Measurements from ENCODE around the gene BPIFB4.
"Not testable (repeated sequence)": the region's sequence is repeated elsewhere in the genome, so short reads cannot be mapped to it uniquely, and the experiment has no call there.

Gene BPIFB4

DNA sequence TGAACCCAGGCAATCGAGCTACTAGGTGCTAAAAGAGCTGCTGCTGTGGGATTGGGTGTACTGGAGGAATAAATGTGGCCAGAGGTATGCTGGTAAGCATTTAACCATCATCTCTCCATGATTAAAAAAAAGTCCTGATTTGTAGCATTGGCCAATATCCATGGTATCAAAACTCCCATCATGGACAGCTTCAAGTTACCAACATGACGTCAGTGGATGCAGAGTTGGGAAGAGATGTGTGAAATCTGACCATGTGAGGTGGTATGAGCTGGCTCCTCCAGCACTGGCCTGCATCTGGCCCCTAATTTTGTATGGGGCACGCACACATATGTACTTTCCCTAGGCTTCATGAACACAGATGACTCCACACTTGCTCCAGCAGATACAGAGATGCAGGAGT, 11.7 kb downstream of the BPIFB4 start:
- DNase-seq = no peak

DNA sequence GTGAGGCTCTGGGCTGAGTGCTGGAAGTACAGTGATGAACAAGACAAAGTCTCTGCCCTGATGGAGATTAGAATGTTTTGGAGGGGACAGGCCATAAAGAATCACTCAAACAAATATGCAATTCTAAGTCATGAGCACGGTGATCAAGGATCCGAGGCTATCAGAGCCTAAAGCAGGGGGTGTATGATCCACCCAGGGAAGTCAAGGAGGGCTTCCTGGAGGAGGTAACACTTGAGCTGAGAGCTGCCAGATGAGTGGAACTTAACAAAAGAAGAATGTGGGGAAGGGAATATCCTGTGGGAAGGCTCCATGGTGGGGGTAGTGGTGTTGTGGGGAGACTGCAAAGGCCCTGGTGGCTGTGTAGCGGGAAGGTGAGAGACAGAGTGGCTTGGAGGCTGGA, 12.2 kb downstream of the BPIFB4 start:
- no peak for DNase-seq

DNA sequence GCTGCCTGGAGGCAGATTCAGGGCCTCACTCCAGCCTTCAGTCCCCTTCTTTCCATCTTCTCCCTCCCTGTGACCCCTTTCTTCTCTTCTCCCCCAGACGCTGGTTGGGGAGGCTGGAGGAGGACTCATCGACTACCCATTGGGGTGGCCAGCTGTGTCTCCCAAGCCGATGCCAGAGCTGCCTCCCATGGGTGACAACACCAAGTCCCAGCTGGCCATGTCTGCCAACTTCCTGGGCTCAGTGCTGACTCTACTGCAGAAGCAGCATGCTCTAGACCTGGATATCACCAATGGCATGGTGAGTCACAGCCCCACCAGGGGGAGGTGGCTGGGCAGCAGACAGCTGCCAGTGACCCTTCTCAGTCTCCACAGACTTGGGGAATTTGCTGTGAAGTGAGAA, 12.9 kb downstream of the BPIFB4 start:
- DNase-seq = no peak

DNA sequence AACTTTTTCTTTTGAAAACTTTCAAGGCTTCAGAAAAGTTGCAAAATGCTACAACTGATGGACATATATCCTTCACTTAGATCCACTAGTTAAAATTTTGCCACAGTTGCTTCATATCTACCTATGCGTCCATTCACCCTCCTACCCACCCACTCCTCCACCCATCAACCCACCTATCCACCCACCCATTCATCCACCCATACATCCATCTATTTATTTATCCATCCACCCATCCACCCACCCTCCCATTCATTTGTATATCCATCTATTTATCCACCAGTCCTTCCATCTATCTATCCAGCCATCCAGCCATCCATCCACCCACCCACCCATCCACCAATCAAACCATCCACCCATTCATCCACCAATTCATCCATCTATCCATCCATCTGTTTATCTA, 13.6 kb downstream of the BPIFB4 start:
- no peak for DNase-seq

DNA sequence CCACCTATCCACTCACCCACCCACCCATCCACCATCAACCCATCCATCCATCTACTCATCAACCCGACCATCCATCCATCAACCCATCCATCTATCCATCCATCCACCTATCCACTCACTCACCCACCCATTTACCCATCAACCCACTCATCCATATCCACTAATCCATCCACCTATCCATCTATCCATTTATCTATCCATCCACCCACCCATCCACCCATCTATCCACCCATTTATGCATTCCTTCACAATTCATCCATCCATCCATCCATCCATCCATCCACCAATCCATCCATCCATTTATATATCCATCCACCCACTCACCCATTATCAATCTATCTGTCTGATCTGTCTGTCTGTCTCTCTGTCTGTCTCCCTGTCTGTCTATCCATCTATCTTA, 14.1 kb downstream of the BPIFB4 start:
- DNase-seq = no peak

DNA sequence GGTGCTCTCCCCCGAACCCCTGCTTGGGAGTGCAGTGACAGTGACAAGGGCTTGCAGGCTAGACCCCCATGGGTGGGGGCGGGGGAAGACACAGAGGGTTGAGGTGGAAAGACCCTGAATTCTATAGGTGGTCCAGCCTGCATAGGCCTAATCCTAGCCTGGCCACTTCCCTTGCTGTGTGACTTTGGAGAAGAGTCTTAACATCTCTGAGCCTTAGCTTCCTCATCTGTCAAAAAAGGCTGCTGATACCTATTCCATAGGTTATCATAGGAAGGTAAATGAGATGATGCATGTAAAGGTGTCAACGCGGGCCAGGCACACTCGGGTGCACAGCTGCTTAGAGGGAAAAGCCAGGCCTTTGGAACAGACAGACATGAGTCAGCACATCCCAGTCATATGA, 15.8 kb downstream of the BPIFB4 start:
- DNase-seq = no peak

DNA sequence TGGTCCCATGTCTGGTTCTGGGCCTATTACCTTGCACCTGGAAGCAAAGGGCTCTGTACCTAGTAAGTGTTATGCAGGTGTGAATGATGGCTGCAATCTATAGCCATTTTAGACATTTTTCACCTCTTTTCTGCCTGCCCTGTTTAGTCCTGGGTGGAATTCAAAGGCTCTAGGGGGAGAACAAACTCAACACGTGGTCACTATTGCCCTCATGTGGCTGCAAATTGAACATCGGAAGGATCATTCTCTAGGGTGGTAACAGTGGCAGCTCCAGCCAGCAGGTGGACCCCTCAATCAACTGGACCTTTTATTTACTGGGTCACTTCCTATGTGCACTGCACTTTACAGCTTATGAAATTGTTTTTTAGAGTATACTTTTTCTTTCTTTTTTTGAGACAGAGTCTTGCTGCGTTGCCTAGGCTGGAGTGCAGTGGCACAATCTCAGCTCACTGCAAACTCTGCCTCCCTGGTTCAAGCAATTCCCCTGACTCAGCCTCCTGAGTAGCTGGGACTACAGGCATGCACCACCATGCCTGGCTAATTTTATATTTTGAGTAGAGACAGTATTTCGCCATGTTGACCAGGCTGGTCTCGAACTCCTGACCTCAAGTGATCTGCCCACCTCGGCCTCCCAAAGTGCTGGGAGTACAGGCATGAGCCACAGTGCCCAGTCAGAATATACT, 16.6 kb downstream of the BPIFB4 start:
- not testable (repeated sequence) for DNase-seq

DNA sequence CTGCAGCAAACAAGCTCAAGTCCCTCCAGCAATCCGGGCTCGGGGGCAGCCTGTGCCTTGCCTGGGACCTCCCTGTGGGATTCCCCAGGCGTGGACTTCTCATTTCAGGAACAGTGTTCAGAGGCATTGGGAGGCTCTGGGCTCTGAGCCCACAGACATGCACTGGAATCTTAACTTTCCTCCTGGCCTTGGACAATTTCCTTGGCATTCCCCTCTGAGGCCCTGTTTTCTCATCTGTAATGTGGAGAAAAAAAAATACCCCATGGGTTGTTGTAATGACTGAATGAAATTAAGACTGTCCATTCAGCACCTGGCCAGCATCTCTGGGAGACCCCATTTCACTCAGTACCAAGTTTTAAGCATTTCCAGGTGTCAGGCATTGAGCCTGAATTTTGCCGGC, 17.6 kb downstream of the BPIFB4 start:
- DNase-seq = no peak

DNA sequence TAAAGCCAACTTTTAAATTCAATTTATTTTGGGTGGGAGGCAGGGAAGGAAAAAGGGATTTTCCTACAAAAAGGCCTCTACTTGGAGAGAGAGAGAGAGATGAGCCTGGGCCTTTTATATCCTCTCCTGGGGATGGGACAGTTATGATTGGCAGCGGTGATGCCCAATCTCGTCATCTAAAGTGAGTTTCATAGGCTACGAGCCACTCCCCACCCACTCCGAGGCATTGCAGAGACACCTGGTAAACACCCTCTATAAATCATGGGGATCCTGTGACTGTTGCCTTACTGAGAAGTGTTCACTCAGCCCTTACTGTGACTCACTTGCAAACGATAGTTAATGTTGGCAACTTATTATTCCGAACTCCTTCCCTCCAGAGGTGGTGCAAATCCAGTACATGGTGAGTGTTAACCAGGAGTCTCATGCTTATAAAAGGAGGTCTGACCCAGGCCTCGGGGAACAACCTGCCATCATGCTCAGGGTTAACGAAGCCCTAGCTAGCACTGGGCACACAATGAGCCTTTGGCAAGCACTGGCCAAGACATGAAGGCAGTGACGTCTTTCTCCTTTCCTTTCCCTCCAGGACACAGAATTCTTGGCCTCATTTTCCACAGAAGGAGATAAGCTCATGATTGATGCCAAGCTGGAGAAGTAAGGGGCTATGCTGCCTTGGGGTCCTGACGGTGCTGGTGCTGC, 20.5 kb downstream of the BPIFB4 start:
- no peak for DNase-seq

DNA sequence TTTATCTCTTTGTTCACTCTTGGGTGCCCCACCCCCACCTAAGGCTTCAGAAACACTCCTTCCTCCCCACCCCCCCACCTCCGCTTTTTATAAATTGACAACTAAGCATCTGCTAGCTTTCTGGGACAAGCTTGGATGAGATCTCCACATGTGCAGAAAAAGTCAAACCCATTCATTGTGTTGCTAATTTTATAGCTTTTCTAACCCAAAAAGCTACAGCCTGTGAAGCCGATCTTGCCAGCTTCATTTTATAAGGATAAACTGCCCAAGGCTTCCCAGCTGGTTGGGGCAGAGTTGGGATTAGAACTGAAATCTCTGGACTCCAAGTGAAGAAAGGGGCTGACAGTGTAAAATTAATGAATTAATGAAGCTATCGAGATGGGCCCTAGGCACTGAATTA, 24.1 kb downstream of the BPIFB4 start:
- no peak for DNase-seq

DNA sequence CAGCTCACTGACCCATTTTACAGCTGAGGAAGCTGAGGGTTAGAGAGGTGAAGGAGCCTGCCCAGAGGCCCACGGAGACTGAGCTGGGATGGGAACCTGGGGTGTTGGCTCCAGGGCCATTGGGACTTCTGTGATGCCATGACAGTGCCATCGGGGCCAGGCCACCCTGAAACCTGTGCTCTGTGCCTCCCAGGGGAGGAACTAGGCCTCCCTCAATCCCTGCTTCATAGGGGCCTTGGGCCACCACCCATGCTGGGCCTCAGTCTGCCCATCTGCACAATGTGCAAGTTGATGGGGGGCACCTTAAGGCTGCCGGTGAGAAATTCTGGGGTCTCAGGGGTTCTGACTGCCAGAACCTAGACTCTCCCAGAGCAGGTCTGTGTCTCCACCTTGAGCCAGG, 24.9 kb downstream of the BPIFB4 start:
- DNase-seq = no peak

DNA sequence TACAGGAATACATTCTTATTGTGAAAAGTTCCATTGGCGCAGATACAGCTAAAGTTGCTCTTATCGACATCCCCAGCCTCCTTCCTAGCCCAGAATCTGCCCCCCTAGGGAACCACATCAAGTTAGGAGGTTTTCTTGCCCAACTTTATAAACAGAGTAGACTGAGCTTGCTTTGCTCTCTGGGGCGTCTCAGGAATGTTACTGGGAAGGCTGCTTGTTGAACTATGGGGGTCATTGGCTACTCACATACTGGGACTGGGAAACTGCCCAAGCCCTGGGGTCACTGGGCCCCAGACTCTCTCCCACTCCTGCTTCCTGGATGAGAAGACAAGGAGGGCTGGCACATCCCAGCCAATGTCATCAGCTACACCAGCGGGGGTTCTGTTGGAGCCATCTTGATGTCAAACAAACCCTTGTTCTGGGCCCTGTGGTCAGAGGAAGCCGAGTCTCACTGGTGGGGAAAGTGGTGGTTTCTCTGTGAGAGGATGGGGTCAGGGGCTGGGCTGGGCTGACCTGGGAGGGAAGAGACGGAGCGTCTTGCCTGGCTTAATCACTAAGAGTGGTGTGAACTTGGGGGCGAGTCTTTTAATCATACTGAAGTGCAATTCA, 26.0 kb downstream of the BPIFB4 start:
- no peak for DNase-seq

DNA sequence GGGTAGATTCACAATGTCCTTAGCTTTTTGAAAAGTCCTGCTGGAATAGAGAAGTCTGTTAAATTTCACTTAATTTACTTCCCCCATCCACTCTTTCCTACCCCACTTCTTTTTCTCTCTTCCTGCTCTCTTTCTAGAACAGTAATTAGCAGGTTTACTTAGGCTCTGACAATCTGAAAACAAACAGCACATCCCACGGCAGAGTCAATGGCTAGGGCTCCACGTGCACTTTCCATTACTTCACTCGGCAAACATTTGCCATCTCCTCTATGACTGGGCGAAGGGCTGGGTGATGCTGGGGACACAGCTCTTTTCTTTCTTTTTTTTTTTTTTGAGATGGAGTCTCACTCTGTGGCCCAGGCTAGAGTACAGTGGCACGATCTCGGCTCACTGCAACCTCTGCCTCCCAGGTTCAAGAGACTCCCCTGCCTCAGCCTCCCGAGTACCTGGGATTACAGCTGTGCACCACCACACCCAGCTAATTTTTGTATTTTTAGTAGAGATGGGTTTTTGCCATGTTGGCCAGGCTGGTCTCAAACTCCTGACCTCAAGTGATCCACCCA, 26.7 kb downstream of the BPIFB4 start:
- not testable (repeated sequence) for DNase-seq

DNA sequence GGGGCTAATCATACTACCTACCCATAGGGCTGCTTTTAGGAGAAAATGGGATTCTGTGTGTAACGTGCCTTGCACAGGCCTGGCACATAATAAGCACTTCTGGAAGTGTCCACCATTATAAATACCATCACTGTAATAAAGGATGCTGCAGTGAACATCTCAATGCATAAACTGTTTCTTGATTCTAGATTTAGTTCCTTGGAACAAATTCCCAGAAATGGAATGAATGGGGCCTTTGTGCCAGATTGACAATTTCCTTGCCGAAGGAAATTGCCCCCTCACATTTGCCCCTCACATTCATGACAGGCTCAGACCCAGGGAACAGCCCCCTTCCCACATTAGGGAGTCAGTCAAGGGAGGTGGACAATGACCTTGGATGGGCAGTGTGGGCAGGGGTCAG, 29.2 kb downstream of the BPIFB4 start:
- no peak for DNase-seq

DNA sequence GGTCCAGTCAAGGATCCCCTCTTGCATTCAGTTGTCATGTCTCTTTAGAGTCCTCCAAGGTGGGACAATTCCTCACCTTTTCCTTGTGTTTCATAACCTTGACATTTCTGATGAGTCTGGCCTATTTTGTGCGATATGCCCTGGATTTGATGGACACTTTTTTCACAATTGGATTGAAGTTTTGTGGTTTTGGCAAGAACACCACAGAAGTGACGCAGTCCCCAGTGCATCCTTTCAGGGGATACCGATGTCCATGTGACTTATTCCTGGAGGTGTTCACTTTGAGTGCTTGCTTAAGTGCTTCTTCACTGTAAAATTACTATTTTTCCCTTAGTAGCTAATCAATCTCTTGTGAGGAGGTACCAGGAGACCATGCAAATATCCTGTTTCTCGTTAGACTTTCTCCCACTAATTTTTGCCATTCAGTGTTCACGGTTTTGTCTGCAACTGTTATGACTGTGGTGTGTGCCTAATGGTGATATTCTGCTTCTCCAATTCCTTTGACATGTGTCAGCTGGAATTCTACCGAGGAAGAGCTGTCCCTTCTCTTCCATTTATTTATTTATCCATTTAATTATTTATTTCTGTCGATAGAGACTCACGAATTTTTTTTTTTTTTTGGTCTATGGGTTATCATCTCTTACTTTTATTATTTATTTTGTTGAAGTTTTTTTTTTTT, 30.8 kb downstream of the BPIFB4 start:
- no peak for DNase-seq

DNA sequence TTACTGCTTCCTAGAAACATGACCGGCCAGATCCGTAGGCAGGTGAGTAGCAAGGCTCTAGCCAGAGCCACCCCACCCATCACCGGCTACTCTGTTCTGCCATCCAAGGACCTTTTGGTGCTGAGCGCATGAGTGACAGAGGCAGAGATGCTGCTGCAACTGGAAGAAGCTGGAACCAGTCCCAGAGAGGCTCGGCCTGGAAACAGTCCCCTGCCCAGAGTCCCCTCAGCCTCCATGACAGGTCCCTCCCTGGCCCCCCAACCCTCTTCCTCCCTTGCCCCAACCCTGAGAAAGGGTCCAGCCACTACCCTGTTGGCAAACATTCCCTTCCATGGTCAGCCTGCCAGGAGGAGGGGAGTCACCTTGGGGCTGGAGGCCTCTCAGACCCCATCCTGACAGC, 31.9 kb downstream of the BPIFB4 start:
- DNase-seq = no peak

DNA sequence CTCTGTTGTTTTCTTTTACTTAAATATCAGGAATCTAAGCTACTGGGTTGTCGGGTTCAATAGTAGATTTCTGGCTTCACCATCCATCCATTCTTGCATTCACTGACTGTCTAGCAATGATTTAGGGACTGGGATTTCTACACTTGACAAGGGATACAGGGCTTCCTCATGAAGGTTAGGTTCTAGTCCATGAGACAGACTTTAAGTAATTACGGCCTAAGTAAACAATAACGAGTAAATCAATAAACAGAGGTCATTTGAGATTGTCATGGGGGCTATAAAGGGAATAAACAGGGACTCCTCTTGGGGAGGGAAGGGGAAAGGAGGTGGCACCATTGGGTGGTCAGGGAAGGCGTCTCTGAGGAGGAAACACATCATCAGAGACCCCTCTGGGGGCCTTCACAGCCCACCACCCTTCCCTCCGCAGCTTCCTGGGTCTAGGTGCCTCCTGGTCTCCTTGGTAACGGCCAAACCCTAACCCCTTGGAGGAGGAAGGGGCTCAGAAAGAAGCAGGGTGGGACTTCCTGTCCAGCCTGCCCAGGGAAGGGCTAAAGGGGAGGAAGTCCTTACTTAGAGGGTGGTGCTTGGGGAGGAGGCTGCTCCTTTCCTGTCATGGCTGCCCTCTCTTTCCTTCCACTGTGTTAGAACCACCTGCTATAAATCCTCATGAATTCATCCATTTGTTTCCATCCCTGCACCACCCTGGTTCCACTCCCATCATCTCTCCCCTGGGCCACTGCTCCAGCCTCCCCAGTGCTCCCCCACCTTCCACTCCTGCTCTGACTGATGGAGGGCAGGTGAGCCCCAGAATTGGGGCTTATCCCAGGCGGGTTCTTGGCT, 33.3 kb downstream of the BPIFB4 start:
- DNase-seq = no peak

DNA sequence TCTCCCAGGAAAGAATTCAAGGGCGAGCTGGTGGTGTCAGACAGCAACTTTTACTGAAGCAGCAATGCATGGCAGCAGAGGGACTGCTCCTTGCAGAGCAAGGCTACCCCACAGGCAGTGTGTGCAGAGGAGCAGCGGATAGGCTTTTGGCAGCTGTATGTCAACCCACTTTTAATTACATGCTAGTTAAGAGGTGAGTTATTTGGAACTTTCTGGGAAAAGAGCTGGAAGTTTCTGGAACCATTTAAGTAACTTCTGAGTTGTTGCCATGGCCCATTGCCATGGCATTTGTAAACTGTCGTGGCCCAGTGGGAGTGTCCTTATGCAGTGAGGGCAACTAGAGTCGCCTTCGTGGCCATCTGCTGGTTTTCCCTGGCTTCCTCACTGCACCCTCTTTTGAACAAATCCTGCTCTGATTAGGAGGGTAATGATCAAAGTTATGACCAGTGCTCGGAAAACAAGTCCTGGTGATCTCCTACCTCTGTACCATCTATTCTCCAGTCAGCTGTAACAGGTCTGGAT, 34.0 kb downstream of the BPIFB4 start:
- no peak for DNase-seq

DNA sequence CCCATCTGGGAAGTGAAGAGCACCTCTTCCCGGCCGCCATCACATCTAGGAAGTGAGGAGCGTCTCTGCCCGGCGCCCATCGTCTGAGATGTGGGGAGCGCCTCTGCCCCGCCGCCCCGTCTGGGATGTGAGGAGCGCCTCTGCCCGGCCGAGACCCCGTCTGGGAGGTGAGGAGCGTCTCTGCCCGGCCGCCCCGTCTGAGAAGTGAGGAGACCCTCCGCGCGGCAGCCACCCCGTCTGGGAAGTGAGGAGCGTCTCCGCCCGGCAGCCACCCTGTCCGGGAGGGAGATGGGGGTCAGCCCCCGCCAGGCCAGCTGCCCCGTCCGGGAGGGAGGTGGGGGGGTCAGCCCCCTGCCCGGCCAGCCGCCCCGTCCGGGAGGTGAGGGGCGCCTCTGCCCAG, 36.1 kb downstream of the BPIFB4 start:
- DNase-seq = not testable (repeated sequence)

DNA sequence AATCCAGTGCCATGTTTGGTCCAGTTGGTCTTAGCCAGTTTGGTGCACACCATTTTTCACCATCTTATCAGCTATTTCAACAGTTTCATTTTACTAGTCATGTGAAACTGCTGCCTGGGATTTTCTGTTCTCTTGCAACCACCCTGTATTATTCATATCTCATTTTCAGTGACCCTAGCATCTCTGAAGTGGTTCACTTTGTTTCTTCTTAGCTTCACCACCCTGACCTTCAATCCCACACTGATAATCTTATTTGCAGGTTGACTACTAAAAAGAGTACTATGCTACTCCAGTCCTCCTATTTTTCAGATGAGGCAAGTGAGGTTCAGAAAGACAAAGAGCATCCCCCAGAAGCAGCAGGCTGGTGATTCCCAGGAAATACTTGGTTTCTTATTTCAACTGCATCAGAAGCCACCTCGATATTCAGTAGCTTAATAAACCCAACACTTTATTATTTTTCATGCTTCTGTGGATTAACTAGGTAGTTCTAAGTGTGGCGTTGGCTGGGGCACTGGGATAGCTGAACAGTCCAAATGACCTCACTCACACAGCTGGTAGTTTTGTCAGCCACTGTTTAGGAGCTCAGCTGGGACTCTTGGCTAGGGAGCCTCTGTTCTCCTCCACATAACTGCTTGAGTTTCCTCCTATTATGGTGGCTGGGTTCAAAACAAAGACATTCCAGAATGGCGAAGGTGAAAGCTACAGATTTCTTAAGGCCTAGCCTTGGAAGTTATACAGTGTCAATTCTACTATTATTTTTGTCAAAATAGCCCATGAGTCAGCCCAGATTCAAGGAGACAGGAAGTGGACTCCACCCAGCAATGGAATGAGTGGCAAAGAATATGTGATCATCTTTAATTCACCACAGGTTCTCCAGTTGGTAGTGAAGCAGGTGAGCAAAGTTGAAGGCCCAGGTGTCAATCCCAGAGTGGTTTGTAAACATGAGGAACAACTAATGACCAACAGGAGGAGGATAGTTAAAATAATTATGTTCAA, 40.6 kb downstream of the BPIFB4 start:
- no peak for DNase-seq

DNA sequence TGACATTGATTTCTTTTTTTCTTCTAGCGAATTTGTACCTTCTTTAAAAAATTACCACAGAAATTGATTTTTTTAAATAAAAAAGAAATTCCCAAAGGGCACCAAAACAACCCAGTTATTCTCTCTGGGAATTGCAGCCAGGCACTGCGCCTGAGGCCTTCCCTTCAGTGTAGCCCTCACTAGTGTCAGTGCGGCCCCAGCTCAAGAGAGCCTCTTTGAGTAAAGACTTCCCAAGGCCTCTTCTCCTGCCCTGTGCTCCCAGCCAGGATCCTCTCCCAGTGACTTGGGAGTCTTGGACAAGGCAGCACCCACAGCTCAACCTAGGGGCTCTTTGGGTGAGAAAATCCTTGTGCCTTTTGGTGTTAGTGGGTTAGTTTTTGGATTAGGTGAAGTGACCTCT, 41.5 kb downstream of the BPIFB4 start:
- no peak for DNase-seq
